ENCODE measurements around the gene ARMC9.

ARMC9 gene

GRCh38 chr2:231376857-231377256 lies 178.4 kb downstream of the ARMC9 start (continued):
- TF ChIP-seq PATZ1 (tag by site-specific recombination; IDR thresholded peaks at IDR 0.05) (no peak), ZNF302 (tag by site-specific recombination; IDR thresholded peaks at IDR 0.05; ENCODE audit: low read depth) (no peak), KLF9 (tag by site-specific recombination; IDR thresholded peaks at IDR 0.05; ENCODE audit: low read depth) (no peak)

GRCh38 chr2:231378026-231378722 lies 179.7 kb downstream of the ARMC9 start:
- no peaks in the 10 kb centered on the region for H3K9me3 ChIP-seq (ENCODE audit: control insufficient read depth, insufficient read depth, low read depth, low read length)
- ChIA-PET POLR2A (no interaction called here), CTCF (interaction anchor here (0.6 to 1.1 kb wide), 2 partner anchors 81 to 325 kb away, joined by 3 to 4 read pairs; no protein-coding TSS in a partner anchor)
- no peak overlapping the region for H3K4me3 ChIP-seq (ENCODE audit: low read depth, low read length)
- TF ChIP-seq ZNF621 (tag by site-specific recombination; IDR thresholded peaks at IDR 0.05) (no peak), ZNF112 (tag by site-specific recombination; IDR thresholded peaks at IDR 0.05) (peak; percentile 88)
- no peaks in the 10 kb centered on the region for H3K4me1 ChIP-seq (ENCODE audit: control insufficient read depth, insufficient read depth, low read length)
- no peak overlapping the region for H3K27ac ChIP-seq (ENCODE audit: extremely low read depth, low read depth, low read length)
- H3K36me3 ChIP-seq (ENCODE audit: control insufficient read depth in 2 of 2, insufficient read depth in 1 of 2, low read length in 2 of 2): no peaks in the 10 kb centered on the region

GRCh38 chr2:231379266-231380215 lies 181.1 kb downstream of the ARMC9 start:
- ChIA-PET POLR2A (no interaction called here), CTCF (no interaction called here)
- no peak for TF ChIP-seq ZXDB (tag by site-specific recombination; IDR thresholded peaks at IDR 0.05)
- H3K27ac ChIP-seq (ENCODE audit: extremely low read depth, low read depth, low read length): no peak overlapping the region
- H3K36me3 ChIP-seq (ENCODE audit: control insufficient read depth in 2 of 2, insufficient read depth in 1 of 2, low read length in 2 of 2): no peaks in the 10 kb centered on the region
- no peak overlapping the region for H3K4me3 ChIP-seq (ENCODE audit: low read depth, low read length)
- peaks cover 6% of the 10 kb centered on the region; the same call in 1 of the 2 replicates for H3K4me1 ChIP-seq (ENCODE audit: control insufficient read depth, insufficient read depth, low read length)
- no peaks in the 10 kb centered on the region for H3K9me3 ChIP-seq (ENCODE audit: control insufficient read depth, insufficient read depth, low read depth, low read length)

GRCh38 chr2:231380307-231380706 lies 181.9 kb downstream of the ARMC9 start:
- H3K4me3 ChIP-seq (ENCODE audit: low read depth, low read length): no peak overlapping the region
- no peaks in the 10 kb centered on the region for H3K36me3 ChIP-seq (ENCODE audit: control insufficient read depth in 2 of 2, insufficient read depth in 1 of 2, low read length in 2 of 2)
- peaks cover 6% of the 10 kb centered on the region; the same call in 1 of the 2 replicates for H3K4me1 ChIP-seq (ENCODE audit: control insufficient read depth, insufficient read depth, low read length)
- POLR2A ChIA-PET: no interaction called here
- CTCF ChIA-PET: no interaction called here
- no peaks in the 10 kb centered on the region for H3K9me3 ChIP-seq (ENCODE audit: control insufficient read depth, insufficient read depth, low read depth, low read length)
- no peak overlapping the region for H3K27ac ChIP-seq (ENCODE audit: extremely low read depth, low read depth, low read length)
- TF ChIP-seq ZNF223 (tag by site-specific recombination; IDR thresholded peaks at IDR 0.05): no peak
- TF ChIP-seq ZSCAN30 (tag by site-specific recombination; IDR thresholded peaks at IDR 0.05): no peak
- no peak for TF ChIP-seq KLF10 (tag by site-specific recombination; IDR thresholded peaks at IDR 0.05)
- no peak for TF ChIP-seq ZNF155 (tag by site-specific recombination; IDR thresholded peaks at IDR 0.05)
- TF ChIP-seq HOXD13 (CRISPR knock-in tag; IDR thresholded peaks at IDR 0.05; ENCODE audit: borderline replicate concordance): no peak
- no peak for TF ChIP-seq ZNF157 (tag by site-specific recombination; IDR thresholded peaks at IDR 0.05)
- no peak for TF ChIP-seq ZNF600 (tag by site-specific recombination; IDR thresholded peaks at IDR 0.05)
